Thyroid gland (tissue), 4 donors: ENCODE data around the gene QKI.

Source experiments
- CTCF ChIP-seq, 6 experiments: fragments of 200-600 bp in 3 of 6; fragments of 450-650 bp in 3 of 6; sonication (generic) in 3 of 6; IDR thresholded peaks; one replicate each; pipeline ENCODE4 v1.5.1; 2016 to 2019; ENCODE audit warnings: antibody characterized with exemption in 6 of 6, mild to moderate bottlenecking in 2 of 6, inconsistent platforms in 1 of 6, moderate library complexity in 1 of 6
- POLR2A ChIP-seq, 2 donors: fragments of 450-650 bp; IDR thresholded peaks; one replicate each; pipeline ENCODE4 v1.6.1; 2017; ENCODE audit warnings: antibody characterized with exemption in 2 of 2, mild to moderate bottlenecking in 2 of 2, moderate library complexity in 1 of 2

- TF ChIP-seq CTCF (IDR thresholded peaks at IDR 0.05) (no peak), POLR2A (IDR thresholded peaks at IDR 0.05) (no peak)
Observed at GRCh38 chr6:163386329-163386908, 28.1 kb upstream of the QKI start.
